ENCODE data around the gene EFL1. TPM values are rescaled to one million over a fixed set of nuclear protein-coding genes. Genes with fewer than 3 reads are reported as not detected.
"Not testable (repeated sequence)": the region's sequence is repeated elsewhere in the genome, so short reads cannot be mapped to it uniquely, and the experiment has no call there.

Gene EFL1
- polyA plus RNA-seq, 1 donor from 2014 or later = 16.8 TPM

GRCh38 chr15:82239685-82240391 is 22.7 kb downstream of the EFL1 start:
- Histone ChIP-seq H3K9me2 (ENCODE audit: insufficient read depth, low read length) (no peaks in the 10 kb centered on the region), H3K4me3 (ENCODE audit: low read length) (no peak overlapping the region), H4K20me1 (ENCODE audit: insufficient read depth) (no peaks in the 10 kb centered on the region), H2AFZ (ENCODE audit: low read depth, low read length) (no peak overlapping the region), H3K9ac (ENCODE audit: low read length) (no peak overlapping the region), H3K27me3 (ENCODE audit: insufficient read depth, low read depth, low read length) (no peaks in the 10 kb centered on the region), H3K79me2 (replicated peaks; ENCODE audit: insufficient read depth, low read length) (no peaks in the 10 kb centered on the region), H3K36me3 (ENCODE audit: insufficient read depth, low read length) (no peaks in the 10 kb centered on the region), H3K4me2 (ENCODE audit: low read length) (no peak overlapping the region), H3K27ac (ENCODE audit: low read length) (no peak overlapping the region), H3K9me3 (ENCODE audit: low read length) (no peaks in the 10 kb centered on the region), H3F3A (ENCODE audit: insufficient read depth, low read length, poor library complexity, severe bottlenecking) (no peaks in the 10 kb centered on the region)
- TF ChIP-seq SMC3 (conservative IDR thresholded peaks at IDR 0.05; ENCODE audit: poor library complexity) (no peak), REST (IDR thresholded peaks at IDR 0.05; ENCODE audit: borderline replicate concordance) (no peak), EZH2 (IDR thresholded peaks at IDR 0.05; ENCODE audit: borderline replicate concordance, insufficient read depth, low read length, poor library complexity, severe bottlenecking) (no peak), RAD21 (conservative IDR thresholded peaks at IDR 0.05) (no peak), CTCF (IDR thresholded peaks at IDR 0.05; ENCODE audit: poor library complexity, severe bottlenecking) (no peak), EP300 (conservative IDR thresholded peaks at IDR 0.05; ENCODE audit: poor library complexity, severe bottlenecking) (no peak), POLR2AphosphoS5 (IDR thresholded peaks at IDR 0.05) (no peak), TAF1 (IDR thresholded peaks at IDR 0.05; ENCODE audit: low read depth) (no peak), MXI1 (conservative IDR thresholded peaks at IDR 0.05; ENCODE audit: poor library complexity, severe bottlenecking) (no peak)

GRCh38 chr15:82237944-82238534 is 24.5 kb downstream of the EFL1 start:
- H3K4me2 ChIP-seq (ENCODE audit: low read length); H3K4me3 ChIP-seq (ENCODE audit: low read length); H3K9me2 ChIP-seq (ENCODE audit: insufficient read depth, low read length); H3F3A ChIP-seq (ENCODE audit: insufficient read depth, low read length, poor library complexity, severe bottlenecking); H3K27ac ChIP-seq (ENCODE audit: low read length); H3K27me3 ChIP-seq (ENCODE audit: insufficient read depth, low read depth, low read length); H3K36me3 ChIP-seq (ENCODE audit: insufficient read depth, low read length); H3K79me2 ChIP-seq (replicated peaks; ENCODE audit: insufficient read depth, low read length); H3K9ac ChIP-seq (ENCODE audit: low read length); H4K20me1 ChIP-seq (ENCODE audit: insufficient read depth); H2AFZ ChIP-seq (ENCODE audit: low read depth, low read length); H3K9me3 ChIP-seq (ENCODE audit: low read length): not testable (repeated sequence)
